ENCODE measurements around the gene ZNF213. TPM values are rescaled to one million over a fixed set of nuclear protein-coding genes. Genes with fewer than 3 reads are reported as not detected.

ZNF213 gene
- total RNA-seq, 1 donor from 2014 or later: 10.8 TPM

DNA sequence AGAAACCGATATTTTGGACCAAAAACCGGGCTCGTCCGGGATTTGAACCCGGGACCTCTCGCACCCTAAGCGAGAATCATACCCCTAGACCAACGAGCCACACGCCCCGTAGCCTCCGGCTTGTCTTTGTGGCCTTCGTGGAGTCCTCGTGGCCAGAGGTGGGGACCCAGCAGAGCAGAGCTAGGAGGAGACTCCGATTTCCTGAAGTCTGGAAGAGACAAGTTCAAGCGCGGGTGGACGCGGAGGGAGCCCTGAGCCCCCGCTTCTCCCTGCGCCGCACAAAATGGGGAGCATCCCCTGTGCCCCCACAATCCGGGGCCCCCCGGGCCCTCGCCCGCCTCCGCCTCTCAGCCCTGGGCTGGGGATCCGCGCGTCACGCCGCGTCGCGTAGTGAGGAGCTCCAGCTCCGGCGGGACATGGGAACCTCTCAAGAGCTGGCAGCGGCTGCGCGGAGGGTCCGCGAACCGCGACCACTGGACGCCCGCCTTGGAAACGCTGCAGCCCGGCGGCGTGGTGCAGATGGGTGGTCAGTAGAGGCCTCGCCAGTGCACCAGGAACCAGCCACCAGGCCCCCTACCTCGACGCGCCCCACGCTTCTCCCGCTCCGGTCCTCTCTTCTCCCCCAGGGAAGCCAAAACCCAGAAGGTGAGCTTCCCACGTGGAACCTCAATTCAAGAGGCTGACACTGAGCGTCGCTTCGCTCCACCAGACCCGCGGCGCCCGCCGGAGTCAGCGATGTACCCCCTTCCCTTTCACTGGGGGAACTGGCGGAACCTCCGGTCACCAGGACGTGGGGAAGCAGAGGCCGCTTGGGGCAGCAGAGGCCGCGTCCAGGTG, 48.0 kb downstream of the ZNF213 start:
- peaks cover 28% of the 10 kb centered on the region for H3K27me3 Mint-ChIP-seq (ENCODE audit: low read depth)
- H3K4me1 Mint-ChIP-seq (ENCODE audit: low read depth): peaks cover 36% of the 10 kb centered on the region
- H3K4me3 Mint-ChIP-seq (ENCODE audit: unreplicated experiment): peak overlapping the region; percentile 77
- TF ChIP-seq, protein P1, sequence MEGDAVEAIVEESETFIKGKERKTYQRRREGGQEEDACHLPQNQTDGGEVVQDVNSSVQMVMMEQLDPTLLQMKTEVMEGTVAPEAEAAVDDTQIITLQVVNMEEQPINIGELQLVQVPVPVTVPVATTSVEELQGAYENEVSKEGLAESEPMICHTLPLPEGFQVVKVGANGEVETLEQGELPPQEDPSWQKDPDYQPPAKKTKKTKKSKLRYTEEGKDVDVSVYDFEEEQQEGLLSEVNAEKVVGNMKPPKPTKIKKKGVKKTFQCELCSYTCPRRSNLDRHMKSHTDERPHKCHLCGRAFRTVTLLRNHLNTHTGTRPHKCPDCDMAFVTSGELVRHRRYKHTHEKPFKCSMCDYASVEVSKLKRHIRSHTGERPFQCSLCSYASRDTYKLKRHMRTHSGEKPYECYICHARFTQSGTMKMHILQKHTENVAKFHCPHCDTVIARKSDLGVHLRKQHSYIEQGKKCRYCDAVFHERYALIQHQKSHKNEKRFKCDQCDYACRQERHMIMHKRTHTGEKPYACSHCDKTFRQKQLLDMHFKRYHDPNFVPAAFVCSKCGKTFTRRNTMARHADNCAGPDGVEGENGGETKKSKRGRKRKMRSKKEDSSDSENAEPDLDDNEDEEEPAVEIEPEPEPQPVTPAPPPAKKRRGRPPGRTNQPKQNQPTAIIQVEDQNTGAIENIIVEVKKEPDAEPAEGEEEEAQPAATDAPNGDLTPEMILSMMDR (IDR thresholded peaks at IDR 0.05): peak; percentile 53
- H3K36me3 Mint-ChIP-seq (ENCODE audit: low read depth): no peaks in the 10 kb centered on the region
- H3K27ac Mint-ChIP-seq (ENCODE audit: unreplicated experiment): peak overlapping the region; percentile 24
- H3K9me3 Mint-ChIP-seq (ENCODE audit: low read depth): no peaks in the 10 kb centered on the region
- DNase-seq (ENCODE audit: low spot score): peak; percentile 87

DNA sequence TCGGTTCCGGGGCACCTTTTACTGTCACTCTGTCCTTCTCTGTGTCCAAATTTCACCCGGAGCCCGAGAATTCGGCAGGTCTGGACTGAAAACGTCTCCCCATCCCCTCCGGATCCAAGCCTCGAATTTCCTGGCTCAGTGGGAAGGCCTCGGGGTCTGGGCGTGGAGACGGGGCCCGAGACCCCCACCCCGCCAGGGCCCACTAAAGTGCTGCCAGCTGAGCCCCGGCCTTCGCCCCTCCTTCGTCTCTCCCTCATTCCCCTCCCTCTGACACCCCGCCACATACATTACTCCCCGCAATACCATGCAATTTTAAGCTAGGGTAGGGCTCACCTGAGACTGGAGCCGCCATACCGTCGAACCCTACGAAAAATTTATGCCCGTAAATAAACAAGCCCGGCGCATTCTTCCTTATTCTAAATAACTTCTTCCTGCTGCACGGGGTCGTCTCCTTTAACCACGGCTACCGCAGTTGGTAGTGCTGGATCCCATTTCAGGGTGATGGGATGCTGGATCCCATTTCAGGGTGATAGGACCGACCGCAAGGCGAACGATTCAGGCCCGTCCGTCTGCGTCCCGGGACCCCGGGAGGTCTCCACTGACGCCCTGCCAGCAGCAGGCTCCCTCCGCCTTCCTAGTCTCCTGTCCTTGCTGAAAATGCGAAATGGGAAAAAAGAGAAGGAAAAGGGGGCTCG, 48.8 kb downstream of the ZNF213 start:
- peak; percentile 57 for DNase-seq (ENCODE audit: low spot score)
- TF ChIP-seq, protein P1 (IDR thresholded peaks at IDR 0.05): no peak
- Mint-ChIP-seq H3K27ac (ENCODE audit: unreplicated experiment) (no peak overlapping the region), H3K9me3 (ENCODE audit: low read depth) (no peaks in the 10 kb centered on the region), H3K4me1 (ENCODE audit: low read depth) (peaks cover 41% of the 10 kb centered on the region), H3K36me3 (ENCODE audit: low read depth) (no peaks in the 10 kb centered on the region), H3K27me3 (ENCODE audit: low read depth) (peaks cover 28% of the 10 kb centered on the region), H3K4me3 (ENCODE audit: unreplicated experiment) (peak overlapping the region; percentile 77)

DNA sequence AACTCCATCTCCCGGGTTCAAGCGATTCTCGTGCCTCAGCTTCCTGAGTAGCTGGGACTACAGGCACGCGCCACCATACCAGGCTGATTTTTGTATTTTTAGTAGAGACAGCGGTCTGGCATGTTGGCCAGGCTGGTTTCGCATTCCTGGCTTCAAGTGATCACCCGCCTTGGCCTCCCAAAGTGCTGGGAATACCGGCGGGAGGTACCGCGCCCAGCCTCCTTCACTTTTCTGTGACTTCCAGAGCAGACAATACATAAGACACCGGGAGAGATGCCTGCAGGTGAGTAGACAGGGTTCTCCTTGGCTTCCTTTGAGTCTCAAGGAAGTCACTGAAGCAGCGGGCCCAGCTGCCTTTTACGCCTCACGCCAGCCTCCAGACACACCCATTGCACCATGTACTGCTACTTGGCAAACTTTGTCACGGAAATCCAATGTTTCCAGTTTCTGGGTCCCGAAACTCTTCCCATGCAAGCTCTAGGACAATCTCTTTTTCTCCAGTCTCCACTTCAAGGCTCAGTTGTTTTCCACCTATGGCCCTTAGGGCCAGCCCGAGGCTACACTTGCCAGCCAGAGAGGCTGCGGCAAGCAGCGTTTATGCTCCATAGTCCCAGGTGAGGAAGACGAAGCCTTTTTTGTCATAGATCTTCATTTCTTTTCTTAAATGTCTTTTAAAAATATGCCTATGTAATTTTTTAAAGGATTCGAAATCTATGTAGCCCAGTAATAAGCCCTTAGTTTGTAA, 52.3 kb downstream of the ZNF213 start:
- DNase-seq (ENCODE audit: low spot score): peak; percentile 13
- no peaks in the 10 kb centered on the region for H3K9me3 Mint-ChIP-seq (ENCODE audit: low read depth)
- H3K27me3 Mint-ChIP-seq (ENCODE audit: low read depth): peaks cover 5% of the 10 kb centered on the region
- peaks cover 60% of the 10 kb centered on the region for H3K4me1 Mint-ChIP-seq (ENCODE audit: low read depth)
- H3K27ac Mint-ChIP-seq (ENCODE audit: unreplicated experiment): no peak overlapping the region
- no peaks in the 10 kb centered on the region for H3K36me3 Mint-ChIP-seq (ENCODE audit: low read depth)
- TF ChIP-seq, protein P1 (IDR thresholded peaks at IDR 0.05): no peak
- peak overlapping the region; percentile 82 for H3K4me3 Mint-ChIP-seq (ENCODE audit: unreplicated experiment)

DNA sequence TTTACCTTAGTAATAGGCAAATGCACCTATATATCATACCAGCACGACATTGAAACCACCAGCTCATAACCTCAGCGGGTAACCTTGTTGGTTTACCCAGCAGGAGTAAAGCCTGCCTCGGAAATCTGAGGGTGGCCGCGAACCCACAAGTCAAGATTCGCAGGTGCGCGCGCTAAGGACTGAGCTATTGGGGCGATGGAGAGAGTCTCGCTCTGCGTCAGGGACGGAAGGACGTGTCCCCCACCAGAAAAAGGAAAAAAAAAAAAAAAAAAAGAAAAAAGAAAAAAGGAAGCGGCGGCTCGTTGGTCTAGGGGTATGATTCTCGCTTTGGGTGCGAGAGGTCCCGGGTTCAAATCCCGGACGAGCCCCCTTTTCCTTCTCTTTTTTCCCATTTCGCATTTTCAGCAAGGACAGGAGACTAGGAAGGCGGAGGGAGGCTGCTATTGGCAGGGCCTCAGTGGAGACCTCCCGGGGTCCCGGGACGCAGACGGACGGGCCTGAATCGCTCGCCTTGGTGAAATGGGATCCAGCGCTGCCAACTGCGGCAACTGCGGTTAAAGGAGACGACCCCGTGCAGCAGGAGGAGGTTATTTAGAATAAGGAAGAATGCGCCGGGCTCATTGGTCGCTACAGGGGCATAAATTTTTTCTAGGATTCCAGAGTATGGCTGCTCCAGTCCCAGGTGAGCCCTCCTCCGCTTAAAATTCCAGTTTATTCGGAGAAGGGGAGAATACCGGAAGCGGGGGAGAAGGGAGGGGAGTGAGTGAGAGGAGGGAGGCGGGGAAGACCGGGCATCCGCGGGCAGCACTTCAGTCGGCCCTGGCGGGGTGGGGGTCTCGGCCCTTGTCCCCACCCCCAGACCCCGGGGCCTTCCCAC, 53.2 kb downstream of the ZNF213 start, which contains the start of gene OR1F1:
Gene OR1F1, plus strand, starts transcription at position 407 of the 877 bp plus-strand sequence.
- no peak for DNase-seq (ENCODE audit: low spot score)
- H3K9me3 Mint-ChIP-seq (ENCODE audit: low read depth): no peaks in the 10 kb centered on the region
- TF ChIP-seq, protein P1 (IDR thresholded peaks at IDR 0.05): no peak

More for the DNA sequence above, 53.2 kb downstream of the ZNF213 start, which contains the start of gene OR1F1:
- Mint-ChIP-seq H3K27ac (ENCODE audit: unreplicated experiment) (peak within 1 kb of the TSS; percentile 73), H3K36me3 (ENCODE audit: low read depth) (no peaks in the 10 kb centered on the region), H3K27me3 (ENCODE audit: low read depth) (no peaks in the 10 kb centered on the region), H3K4me1 (ENCODE audit: low read depth) (peaks cover 53% of the 10 kb centered on the region), H3K4me3 (ENCODE audit: unreplicated experiment) (peak within 1 kb of the TSS; percentile 82)

All from chondrocyte (in vitro differentiated cells).